GM19467 (cell line): ENCODE data around the gene NSRP1.
"Not testable (repeated sequence)": the region's sequence is repeated elsewhere in the genome, so short reads cannot be mapped to it uniquely, and the experiment has no call there.

ENCODE experiments used
- ATAC-seq: cut with Tn5 transposase; IDR thresholded peaks from one replicate; pipeline ENCODE4 v1.9.1; 2021; ENCODE audit warnings: mild to moderate bottlenecking, moderate library complexity; ENCODE audit not compliant: unreplicated experiment

NSRP1 gene

GRCh38 chr17:30118635-30119034 lies 2.0 kb downstream of the NSRP1 start:
- ATAC-seq, result not testable (repeated sequence)

DNA sequence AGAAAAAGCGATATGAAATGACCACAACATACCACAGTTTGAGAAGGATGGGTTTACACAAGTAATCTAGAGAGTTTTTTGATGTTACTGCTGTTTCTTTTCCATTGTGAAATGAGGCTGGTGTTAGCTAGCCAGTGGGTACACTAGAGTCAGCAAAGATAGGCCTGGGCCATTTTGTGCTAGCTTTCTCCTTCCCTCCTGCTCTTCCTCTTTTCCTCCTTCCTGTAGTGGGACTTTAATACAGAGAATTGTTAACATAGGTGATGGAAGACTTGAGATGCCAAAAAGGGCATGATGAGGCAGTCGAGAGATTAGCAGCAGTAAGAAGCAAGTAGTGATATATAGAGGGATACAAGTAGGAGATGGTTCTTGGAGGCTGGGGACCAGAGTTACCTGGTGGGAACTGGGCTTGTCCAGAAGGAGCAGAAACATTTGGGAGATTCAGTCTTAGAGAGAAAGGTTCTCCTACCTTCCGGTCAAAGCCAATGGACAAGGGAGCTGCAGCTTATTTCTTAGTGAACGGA lies 7.7 kb downstream of the NSRP1 start:
- ATAC-seq, result no peak

- no peak for ATAC-seq
These were observed 13.5 kb downstream of the NSRP1 start for GRCh38 chr17:30130121-30130520.

- no peak for ATAC-seq
These were observed 16.0 kb downstream of the NSRP1 start for GRCh38 chr17:30132615-30133014.

- ATAC-seq, result no peak
These were observed 16.6 kb downstream of the NSRP1 start for GRCh38 chr17:30133197-30133596.

- ATAC-seq, result no peak
These were observed 17.9 kb downstream of the NSRP1 start for GRCh38 chr17:30134551-30134950.

DNA sequence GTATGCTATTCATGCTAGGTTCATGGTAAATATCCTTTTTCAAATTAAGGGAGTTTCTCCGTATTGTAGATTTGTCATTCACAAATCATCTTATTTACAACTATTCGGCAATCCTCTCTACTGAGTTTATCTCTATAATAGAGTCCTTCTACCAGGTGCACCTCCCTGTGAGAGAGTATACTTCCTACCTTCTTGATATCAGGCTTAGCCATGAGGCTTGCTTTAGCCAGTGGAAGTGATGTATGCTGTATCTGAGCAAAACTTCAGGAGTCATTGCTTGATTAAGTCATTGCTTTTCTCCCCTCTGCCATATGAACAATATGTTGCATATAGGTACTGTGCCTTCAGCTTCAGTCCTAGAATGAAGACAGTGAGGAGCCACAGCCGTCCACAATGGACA lies 20.5 kb downstream of the NSRP1 start:
- no peak for ATAC-seq

DNA sequence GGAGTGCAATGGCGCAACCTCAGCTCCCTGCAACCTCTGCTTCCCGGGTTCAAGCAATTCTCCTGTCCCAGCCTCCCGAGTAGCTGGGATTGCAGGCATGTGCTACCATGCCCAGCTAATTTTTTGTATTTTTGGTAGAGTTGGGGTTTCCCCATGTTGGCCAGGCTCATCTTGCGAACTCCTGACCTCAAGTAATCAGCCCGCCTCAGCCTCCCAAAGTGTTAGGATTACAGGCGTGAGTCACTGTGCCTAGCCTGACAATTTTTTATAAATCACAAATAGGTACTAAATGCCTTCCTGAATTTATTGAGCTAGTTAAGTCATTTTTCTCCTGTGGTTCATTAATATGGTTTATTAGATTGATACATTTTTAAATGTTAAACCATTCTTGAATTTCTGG lies 31.2 kb downstream of the NSRP1 start:
- ATAC-seq, result not testable (repeated sequence)

GRCh38 chr17:30148376-30148775 lies 31.8 kb downstream of the NSRP1 start:
- no peak for ATAC-seq

GRCh38 chr17:30151471-30151870 lies 34.9 kb downstream of the NSRP1 start:
- no peak for ATAC-seq

- ATAC-seq, result no peak
These were observed 36.8 kb downstream of the NSRP1 start for GRCh38 chr17:30153463-30153862.

DNA sequence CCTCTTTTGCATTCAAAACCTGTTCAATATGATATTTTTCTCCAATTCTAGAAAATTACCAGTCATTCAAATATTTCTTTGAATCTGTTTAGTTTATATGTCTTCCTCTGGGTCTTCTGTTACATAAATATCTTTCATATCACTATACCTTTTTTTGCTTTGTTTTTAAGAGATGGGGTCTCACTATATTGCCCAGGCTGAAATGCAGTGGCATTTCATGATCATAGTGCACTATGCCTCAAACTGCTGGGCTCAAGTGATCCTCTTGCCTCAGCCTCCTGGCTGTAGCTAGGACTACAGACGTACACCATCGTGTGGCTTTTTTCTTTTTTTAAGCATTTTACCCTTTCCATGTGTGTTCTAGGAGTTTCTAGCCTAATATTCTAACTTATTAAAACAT lies 38.8 kb downstream of the NSRP1 start:
- ATAC-seq, result no peak

- no peak for ATAC-seq
These were observed 42.4 kb downstream of the NSRP1 start for GRCh38 chr17:30158896-30159625.

- ATAC-seq, result no peak
These were observed 44.0 kb downstream of the NSRP1 start for GRCh38 chr17:30160419-30161172.

- ATAC-seq, result no peak
These were observed 45.0 kb downstream of the NSRP1 start for GRCh38 chr17:30161601-30162000.

DNA sequence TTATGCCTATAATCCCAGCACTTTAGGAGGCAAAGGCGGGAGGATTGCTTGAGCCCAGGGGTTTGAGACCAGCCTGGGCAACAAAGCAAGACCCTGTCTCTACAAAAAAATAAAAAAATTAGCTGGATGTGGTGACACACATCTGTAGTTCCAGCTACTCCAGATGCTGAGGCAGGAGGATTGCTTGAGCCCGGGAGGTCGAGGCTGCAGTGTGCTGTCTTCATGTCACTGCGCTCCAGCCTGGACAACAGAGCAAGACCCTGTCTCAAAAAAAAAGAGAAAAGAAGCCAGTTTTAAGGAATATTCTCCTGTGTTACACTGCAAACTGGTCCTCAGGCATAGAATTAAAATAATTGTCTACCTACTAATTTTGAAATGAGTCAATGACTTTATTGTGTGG lies 47.9 kb downstream of the NSRP1 start:
- no peak for ATAC-seq

DNA sequence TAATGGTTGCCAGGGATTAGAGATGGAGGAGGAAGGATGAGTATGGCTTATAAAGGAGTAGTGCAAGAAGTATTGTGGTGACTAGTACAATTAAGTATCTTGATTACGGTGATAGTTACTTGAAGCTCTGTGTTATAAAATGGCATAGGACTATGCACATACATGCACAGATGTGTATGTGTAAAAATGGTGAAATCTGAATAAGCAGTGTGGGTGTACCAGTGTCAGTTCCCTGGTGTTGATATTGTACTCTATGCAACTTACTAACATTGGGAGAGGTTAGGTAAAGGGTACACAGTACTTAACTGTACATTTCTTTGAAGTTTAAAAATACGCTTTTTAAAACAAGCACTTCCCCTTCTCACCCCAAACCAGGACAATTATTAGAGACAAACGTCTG lies 48.5 kb downstream of the NSRP1 start:
- ATAC-seq, result no peak

DNA sequence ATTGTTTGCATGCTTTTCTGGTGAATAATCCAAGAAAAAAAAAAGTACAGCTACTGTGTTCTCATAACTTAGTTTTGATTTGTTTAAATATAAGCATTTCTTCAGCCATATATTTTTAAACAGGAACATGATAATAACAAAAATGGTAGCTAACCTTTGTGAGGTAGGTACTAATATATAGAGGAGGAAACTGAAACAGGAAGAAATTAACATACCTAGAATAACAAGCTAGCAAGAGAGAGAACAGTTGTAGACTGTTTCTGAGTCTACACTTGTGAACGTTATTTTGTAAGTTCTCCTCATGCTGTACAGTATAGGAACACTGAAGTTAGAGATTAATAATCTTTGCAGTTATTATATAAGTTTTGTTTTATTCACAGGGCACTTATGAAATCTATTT lies 49.3 kb downstream of the NSRP1 start:
- no peak for ATAC-seq

GRCh38 chr17:30170415-30170987 lies 53.9 kb downstream of the NSRP1 start:
- ATAC-seq, result no peak

GRCh38 chr17:30172560-30172959 lies 55.9 kb downstream of the NSRP1 start:
- no peak for ATAC-seq

DNA sequence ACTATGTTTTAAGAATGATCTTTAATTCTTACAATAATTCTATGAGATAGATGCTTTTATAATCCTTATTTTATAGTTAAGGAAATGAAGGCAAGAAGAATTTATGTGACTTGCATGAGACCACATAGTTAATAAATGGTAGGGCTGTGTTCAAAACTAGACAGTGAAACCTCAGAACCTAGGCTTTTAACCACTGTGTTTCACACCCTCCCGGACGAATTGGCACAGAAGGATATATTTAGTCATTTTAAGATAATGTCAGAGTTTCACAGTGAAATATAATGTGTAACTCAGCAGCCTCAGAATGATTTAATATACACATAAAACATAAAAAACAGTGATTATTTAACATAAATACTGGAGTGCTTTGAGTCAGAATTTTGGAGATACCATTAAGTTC lies 57.0 kb downstream of the NSRP1 start:
- peak; percentile 88 for ATAC-seq

- ATAC-seq, result no peak
These were observed 57.9 kb downstream of the NSRP1 start for GRCh38 chr17:30174556-30174955.
